BLaER1 treated with 17β-estradiol and CSF1 and Interleukin-3, amounts not matched to agents 10 nM and 100 nM (cell line): ENCODE results near the gene SLIT3.

Experiments
- H3K27ac ChIP-seq, 11 experiments: shearing (Covaris generic); formaldehyde crosslinking; 2 replicates each; pipeline ENCODE4 v1.8.1; 2022
- H3K27me3 ChIP-seq, 11 experiments: shearing (Covaris generic); formaldehyde crosslinking; 2 replicates each; pipeline ENCODE4 v1.8.1; 2022
- H3K36me3 ChIP-seq, 11 experiments: shearing (Covaris generic); formaldehyde crosslinking; 2 replicates each; pipeline ENCODE4 v1.8.1; 2022
- H3K4me1 ChIP-seq, 10 experiments: shearing (Covaris generic); formaldehyde crosslinking; 2 replicates each; pipeline ENCODE4 v1.8.1; 2022
- H3K4me2 ChIP-seq, 11 experiments: shearing (Covaris generic); formaldehyde crosslinking; 2 replicates each; pipeline ENCODE4 v1.8.1; 2022
- H3K4me3 ChIP-seq, 10 experiments: shearing (Covaris generic); formaldehyde crosslinking; 2 replicates each; pipeline ENCODE4 v1.8.1; 2022
- H3K9ac ChIP-seq, 11 experiments: shearing (Covaris generic); formaldehyde crosslinking; 2 replicates each; pipeline ENCODE4 v1.8.1; 2022
- H3K9me3 ChIP-seq, 11 experiments: shearing (Covaris generic); formaldehyde crosslinking; replicated peaks in 1 of 11; 2 replicates each; pipeline ENCODE4 v1.8.1; 2022
- H4K20me1 ChIP-seq, 11 experiments: shearing (Covaris generic); formaldehyde crosslinking; 2 replicates each; pipeline ENCODE4 v1.8.1; 2022
- Cebpa-rat ChIP-seq, 11 experiments: shearing (Covaris generic); IDR thresholded peaks; 2 replicates each; pipeline ENCODE4 v1.8.1; 2022

Gene SLIT3

DNA sequence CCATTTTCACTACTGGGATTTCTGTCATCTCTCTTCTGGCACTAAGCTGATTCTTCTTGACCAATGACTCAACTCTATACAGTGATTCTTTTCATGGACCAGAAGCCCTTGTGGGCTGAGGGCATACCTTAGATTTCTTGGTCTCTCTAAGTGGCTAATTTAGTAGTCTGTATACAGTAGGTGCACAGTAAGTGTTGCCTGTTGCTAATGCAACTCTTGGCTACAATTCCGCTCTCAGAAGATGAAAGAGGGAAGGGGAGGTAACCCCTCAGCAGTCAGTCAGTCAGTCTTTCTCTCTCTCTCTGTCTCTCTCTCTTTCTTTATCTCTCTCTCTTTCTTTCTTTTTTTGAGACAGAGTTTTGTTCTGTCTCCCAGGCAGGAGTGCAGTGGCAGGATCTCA lies 606.6 kb downstream of the SLIT3 start:
- no peak overlapping the region for H3K27ac ChIP-seq
- H3K36me3 ChIP-seq, result no peaks in the 10 kb centered on the region
- TF ChIP-seq Cebpa-rat (IDR thresholded peaks at IDR 0.05), result no peak
- H3K4me1 ChIP-seq, result no peaks in the 10 kb centered on the region
- H3K4me2 ChIP-seq, result no peak overlapping the region
- no peaks in the 10 kb centered on the region for H3K27me3 ChIP-seq
- H3K9ac ChIP-seq, result no peak overlapping the region
- H4K20me1 ChIP-seq, result no peaks in the 10 kb centered on the region
- no peak overlapping the region for H3K4me3 ChIP-seq
- no peaks in the 10 kb centered on the region for H3K9me3 ChIP-seq

GRCh38 chr5:168693883-168694282 lies 607.1 kb downstream of the SLIT3 start:
- Histone ChIP-seq H3K9ac (no peak overlapping the region), H3K27me3 (no peaks in the 10 kb centered on the region), H3K9me3 (no peaks in the 10 kb centered on the region), H3K4me1 (no peaks in the 10 kb centered on the region), H3K36me3 (no peaks in the 10 kb centered on the region), H3K4me3 (no peak overlapping the region), H3K4me2 (no peak overlapping the region), H4K20me1 (no peaks in the 10 kb centered on the region), H3K27ac (no peak overlapping the region)
- TF ChIP-seq Cebpa-rat (IDR thresholded peaks at IDR 0.05), result no peak

DNA sequence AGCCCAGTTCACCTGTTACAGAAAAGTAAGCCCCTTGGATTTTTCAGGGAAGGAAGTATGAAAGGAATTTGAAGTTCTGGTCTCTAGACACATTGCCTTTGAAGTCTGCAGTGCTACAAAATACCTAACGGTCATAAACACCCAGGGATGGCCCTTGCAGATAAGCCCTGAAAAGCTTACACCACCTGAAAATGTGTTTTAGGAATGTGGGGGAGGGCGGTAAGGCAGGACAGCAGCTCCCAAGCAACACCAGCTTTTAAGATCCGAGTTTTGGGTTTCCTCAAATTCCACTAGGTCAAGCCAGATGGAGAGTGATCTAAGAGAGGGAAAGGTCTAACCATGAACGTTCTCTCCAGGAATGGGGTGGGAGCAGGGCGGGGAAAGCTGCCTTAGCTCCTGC lies 607.6 kb downstream of the SLIT3 start:
- Histone ChIP-seq H3K27ac (no peak overlapping the region), H3K36me3 (no peaks in the 10 kb centered on the region), H4K20me1 (no peaks in the 10 kb centered on the region), H3K4me3 (no peak overlapping the region), H3K9me3 (no peaks in the 10 kb centered on the region), H3K4me1 (no peaks in the 10 kb centered on the region), H3K4me2 (no peak overlapping the region), H3K27me3 (no peaks in the 10 kb centered on the region), H3K9ac (no peak overlapping the region)
- TF ChIP-seq Cebpa-rat (IDR thresholded peaks at IDR 0.05), result no peak

DNA sequence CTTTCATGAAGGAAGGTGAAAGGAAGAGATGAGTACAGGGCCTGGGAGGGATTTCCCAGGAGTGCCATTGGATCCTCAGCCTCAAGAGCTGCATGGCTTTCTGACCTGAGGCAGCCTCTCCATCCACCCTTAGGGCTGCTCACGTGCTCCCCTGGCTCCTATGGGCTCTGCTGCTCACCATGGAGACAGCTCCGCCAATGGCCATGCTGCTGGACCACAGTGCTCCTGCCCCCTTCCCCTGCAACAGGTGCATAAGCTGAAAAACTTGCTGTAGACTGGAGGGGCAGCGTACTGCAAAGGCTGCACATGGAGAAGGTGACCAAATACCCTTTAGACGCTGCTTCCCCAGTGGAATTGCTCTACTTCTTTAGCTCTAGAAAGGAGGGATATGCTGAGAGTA lies 609.0 kb downstream of the SLIT3 start:
- Histone ChIP-seq H4K20me1 (no peaks in the 10 kb centered on the region), H3K36me3 (no peaks in the 10 kb centered on the region), H3K4me3 (no peak overlapping the region), H3K4me1 (no peaks in the 10 kb centered on the region), H3K9me3 (no peaks in the 10 kb centered on the region), H3K27ac (no peak overlapping the region), H3K27me3 (no peaks in the 10 kb centered on the region), H3K9ac (no peak overlapping the region), H3K4me2 (no peak overlapping the region)
- no peak for TF ChIP-seq Cebpa-rat (IDR thresholded peaks at IDR 0.05)

DNA sequence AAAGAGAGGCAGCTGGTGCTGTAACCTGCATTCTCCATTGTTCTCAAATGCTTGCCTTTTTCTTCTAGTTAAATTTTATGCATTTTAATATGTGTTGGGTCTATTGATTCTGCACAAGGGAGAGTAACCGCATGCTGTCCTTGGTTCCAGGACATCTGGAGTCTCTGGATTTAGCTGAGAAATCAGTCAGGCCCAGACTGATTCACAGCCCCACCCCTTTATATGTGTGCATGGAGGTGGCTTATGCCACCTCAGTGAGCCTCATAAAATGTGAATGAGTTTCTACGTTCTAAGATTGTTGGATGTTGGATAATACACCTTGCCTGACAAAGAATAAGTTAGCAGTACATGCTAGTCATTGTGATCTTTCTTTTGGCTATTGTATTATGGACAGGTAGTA lies 611.7 kb downstream of the SLIT3 start:
- Histone ChIP-seq H3K9ac (no peak overlapping the region), H3K4me3 (no peak overlapping the region), H4K20me1 (no peaks in the 10 kb centered on the region), H3K27ac (no peak overlapping the region), H3K9me3 (no peaks in the 10 kb centered on the region), H3K27me3 (no peaks in the 10 kb centered on the region), H3K4me1 (no peaks in the 10 kb centered on the region), H3K36me3 (no peaks in the 10 kb centered on the region), H3K4me2 (no peak overlapping the region)
- TF ChIP-seq Cebpa-rat (IDR thresholded peaks at IDR 0.05), result no peak

GRCh38 chr5:168686837-168687236 lies 614.1 kb downstream of the SLIT3 start:
- Histone ChIP-seq H3K9me3 (no peaks in the 10 kb centered on the region), H3K4me3 (no peak overlapping the region), H3K27me3 (no peaks in the 10 kb centered on the region), H3K4me2 (no peak overlapping the region), H4K20me1 (no peaks in the 10 kb centered on the region), H3K36me3 (no peaks in the 10 kb centered on the region), H3K4me1 (peaks cover 0 to 11% (median 6%) of the 10 kb centered on the region in 10 experiments; a peak in 9 of 20 replicates), H3K9ac (no peak overlapping the region), H3K27ac (no peak overlapping the region)
- TF ChIP-seq Cebpa-rat (IDR thresholded peaks at IDR 0.05), result no peak

GRCh38 chr5:168685566-168685965 lies 615.4 kb downstream of the SLIT3 start:
- Histone ChIP-seq H3K9ac (no peak overlapping the region), H3K4me3 (no peak overlapping the region), H3K4me2 (no peak overlapping the region), H3K4me1 (peaks cover 0 to 11% (median 6%) of the 10 kb centered on the region in 10 experiments; a peak in 9 of 20 replicates), H3K36me3 (no peaks in the 10 kb centered on the region), H3K27ac (no peak overlapping the region), H3K27me3 (no peaks in the 10 kb centered on the region), H3K9me3 (no peaks in the 10 kb centered on the region), H4K20me1 (no peaks in the 10 kb centered on the region)
- TF ChIP-seq Cebpa-rat (IDR thresholded peaks at IDR 0.05), result no peak

DNA sequence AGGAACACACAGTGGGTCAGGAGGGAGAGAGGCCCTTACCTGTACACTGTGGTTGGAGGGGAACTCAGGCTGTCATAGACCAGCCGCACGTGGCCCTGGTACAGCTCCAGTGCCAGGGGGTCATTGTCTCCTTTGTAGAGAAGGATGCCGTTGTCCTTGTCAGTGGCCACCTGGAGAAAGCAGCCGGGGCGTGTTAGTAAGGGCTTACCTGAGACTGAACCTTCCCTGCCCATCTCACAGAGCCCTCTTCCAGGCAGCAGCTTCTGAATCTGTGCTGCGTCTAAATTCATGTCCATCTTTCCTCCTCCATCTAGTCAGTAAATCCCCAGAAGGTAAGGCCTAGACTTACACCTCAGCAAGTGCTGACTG lies 617.0 kb downstream of the SLIT3 start:
- H3K27ac ChIP-seq, result no peak overlapping the region
- TF ChIP-seq Cebpa-rat (IDR thresholded peaks at IDR 0.05), result no peak
- peaks cover 0 to 11% (median 6%) of the 10 kb centered on the region in 10 experiments; a peak in 9 of 20 replicates for H3K4me1 ChIP-seq
- H4K20me1 ChIP-seq, result no peaks in the 10 kb centered on the region
- no peak overlapping the region for H3K9ac ChIP-seq
- H3K27me3 ChIP-seq, result no peaks in the 10 kb centered on the region
- no peaks in the 10 kb centered on the region for H3K9me3 ChIP-seq
- H3K4me2 ChIP-seq, result peak overlapping the region in 6 of 11 experiments; percentile 19 to 56 (median 37); a peak in 8 of 22 replicates
- H3K4me3 ChIP-seq, result no peak overlapping the region
- no peaks in the 10 kb centered on the region for H3K36me3 ChIP-seq

DNA sequence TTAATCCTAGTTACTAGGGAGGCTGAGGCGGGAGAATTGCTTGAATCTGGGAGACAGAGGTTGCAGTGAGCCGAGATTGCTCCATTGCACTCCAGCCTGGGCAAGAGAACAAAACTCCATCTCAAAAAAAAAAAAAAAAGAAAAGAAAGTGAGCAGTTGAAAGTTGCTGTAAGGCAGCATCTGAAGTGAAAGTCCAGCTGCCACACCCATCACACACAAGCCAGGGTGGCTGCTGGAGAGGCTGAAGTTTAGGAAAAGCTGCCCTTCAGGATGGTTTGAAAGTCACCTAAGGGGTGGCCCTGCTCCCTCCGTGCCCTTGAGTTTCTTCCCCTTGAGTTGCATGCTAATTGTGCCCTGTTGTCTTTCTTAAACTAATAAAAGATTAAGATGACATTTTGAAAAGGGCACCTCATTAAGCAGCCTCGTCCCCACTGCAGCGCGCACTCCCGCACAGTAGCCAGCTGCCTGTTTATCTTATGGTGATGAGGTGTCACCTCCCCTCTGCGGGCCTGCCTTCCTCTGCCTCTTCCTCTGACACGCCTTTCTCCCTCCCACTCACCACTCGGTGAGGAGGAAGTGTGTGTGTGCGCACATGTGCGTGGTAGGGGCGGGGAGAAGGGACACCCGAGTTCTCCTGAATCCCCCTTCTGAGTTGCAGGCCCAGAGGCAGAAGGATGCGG lies 617.6 kb downstream of the SLIT3 start:
- Histone ChIP-seq H3K36me3 (no peaks in the 10 kb centered on the region), H3K9me3 (no peaks in the 10 kb centered on the region), H3K4me1 (peaks cover 0 to 11% (median 6%) of the 10 kb centered on the region in 10 experiments; a peak in 9 of 20 replicates), H3K27ac (no peak overlapping the region), H3K4me2 (peak overlapping the region in 7 of 11 experiments; percentile 9 to 56 (median 33); a peak in 8 of 22 replicates), H4K20me1 (no peaks in the 10 kb centered on the region), H3K27me3 (no peaks in the 10 kb centered on the region), H3K9ac (no peak overlapping the region), H3K4me3 (no peak overlapping the region)
- TF ChIP-seq Cebpa-rat (IDR thresholded peaks at IDR 0.05), result no peak

GRCh38 chr5:168681556-168682183 lies 619.3 kb downstream of the SLIT3 start:
- no peak overlapping the region for H3K4me3 ChIP-seq
- TF ChIP-seq Cebpa-rat (IDR thresholded peaks at IDR 0.05), result no peak

More at GRCh38 chr5:168681556-168682183, 619.3 kb downstream of the SLIT3 start:
- Histone ChIP-seq H3K27me3 (no peaks in the 10 kb centered on the region), H3K9me3 (no peaks in the 10 kb centered on the region), H3K4me1 (peaks cover 0 to 11% (median 6%) of the 10 kb centered on the region in 10 experiments; a peak in 9 of 20 replicates), H3K4me2 (no peak overlapping the region; a peak in 1 of 22 replicates), H4K20me1 (peaks cover 0 to 2% (median 0%) of the 10 kb centered on the region in 11 experiments; a peak in 1 of 22 replicates), H3K27ac (no peak overlapping the region), H3K36me3 (no peaks in the 10 kb centered on the region), H3K9ac (no peak overlapping the region)
